Osteocyte (in vitro differentiated cells): ENCODE data around the gene PLEKHH3. TPM values are rescaled to one million over a fixed set of nuclear protein-coding genes. Genes with fewer than 3 reads are reported as not detected.

ENCODE experiments used
- DNase-seq: peaks from one replicate; pipeline ENCODE4 v3.0.0; 2021; ENCODE audit warnings: mixed read lengths; ENCODE audit not compliant: unreplicated experiment; ENCODE audit errors: extremely low spot score
- H3K27ac Mint-ChIP-seq: one replicate; pipeline ENCODE4 v1.8.0; 2021; ENCODE audit warnings: mild to moderate bottlenecking, mixed read lengths; ENCODE audit not compliant: unreplicated experiment
- H3K27me3 Mint-ChIP-seq: one replicate; pipeline ENCODE4 v1.8.0; 2021; ENCODE audit warnings: mixed read lengths; ENCODE audit not compliant: unreplicated experiment
- H3K36me3 Mint-ChIP-seq: one replicate; pipeline ENCODE4 v1.8.0; 2021; ENCODE audit warnings: mixed read lengths; ENCODE audit not compliant: unreplicated experiment
- H3K4me1 Mint-ChIP-seq: one replicate; pipeline ENCODE4 v1.8.0; 2021; ENCODE audit warnings: mixed read lengths; ENCODE audit not compliant: unreplicated experiment
- H3K4me3 Mint-ChIP-seq: one replicate; pipeline ENCODE4 v1.8.0; 2021; ENCODE audit warnings: mild to moderate bottlenecking, moderate library complexity, mixed read lengths; ENCODE audit not compliant: unreplicated experiment
- H3K9me3 Mint-ChIP-seq: one replicate; pipeline ENCODE4 v1.8.0; 2021; ENCODE audit warnings: mixed read lengths; ENCODE audit not compliant: unreplicated experiment
- CTCF ChIP-seq: fragments of 200-600 bp; sonication (generic); IDR thresholded peaks from 2 replicates; pipeline ENCODE4 v1.5.0; 2021; ENCODE audit warnings: antibody characterized with exemption, mild to moderate bottlenecking, moderate library complexity
- total RNA-seq: library from RNA; stranded (reverse); gene quantifications from 2 replicates; pipeline ENCODE4 v1.2.1, GENCODE V29; 2021

The PLEKHH3 gene
- total RNA-seq, 1 donor from 2014 or later = 28.9 TPM

DNA sequence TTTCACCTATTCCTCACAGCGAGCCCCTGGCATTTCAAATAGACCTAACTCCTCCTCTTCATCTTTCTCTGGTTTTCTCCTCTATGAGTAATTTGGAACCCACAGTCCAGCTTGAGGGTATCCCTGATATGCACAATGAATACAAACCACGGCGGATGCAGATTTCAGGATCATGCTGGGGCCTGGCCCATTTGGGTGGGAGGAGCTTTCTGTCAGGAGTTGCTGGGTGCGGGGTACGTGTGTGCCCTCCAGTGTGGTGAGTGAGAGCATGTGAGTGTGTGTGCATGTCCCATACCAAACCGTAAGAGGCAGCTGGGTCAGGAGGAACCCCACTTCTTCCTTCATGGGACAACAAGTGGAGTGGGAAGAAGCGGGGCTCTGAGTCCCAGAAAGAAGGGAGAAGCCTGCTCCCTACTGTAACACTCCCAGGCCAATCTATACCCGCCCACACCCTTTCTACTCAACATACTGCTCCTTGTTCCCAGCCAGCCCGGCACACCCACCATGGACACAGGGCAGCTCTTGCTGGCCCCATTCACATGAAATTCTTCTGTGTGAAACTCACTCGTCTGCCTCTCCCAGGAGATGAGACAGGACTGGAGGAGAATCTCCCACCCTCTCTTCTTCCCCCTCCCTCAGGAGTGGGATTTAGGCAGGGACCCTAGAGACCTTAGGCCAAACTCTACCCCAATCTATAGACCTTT, 23.9 kb upstream of the PLEKHH3 start:
- Mint-ChIP-seq H3K9me3 (no peaks in the 10 kb centered on the region), H3K27me3 (no peaks in the 10 kb centered on the region), H3K4me3 (no peak overlapping the region), H3K36me3 (peaks cover 35% of the 10 kb centered on the region), H3K27ac (no peak overlapping the region), H3K4me1 (no peaks in the 10 kb centered on the region)
- no peak for TF ChIP-seq CTCF
- no peak for DNase-seq

- Mint-ChIP-seq H3K36me3 (peaks cover 32% of the 10 kb centered on the region), H3K27ac (no peak overlapping the region), H3K4me1 (no peaks in the 10 kb centered on the region), H3K4me3 (no peak overlapping the region), H3K9me3 (no peaks in the 10 kb centered on the region), H3K27me3 (no peaks in the 10 kb centered on the region)
- no peak for DNase-seq
- no peak for TF ChIP-seq CTCF
These were observed 22.6 kb upstream of the PLEKHH3 start for GRCh38 chr17:42699415-42699740.

- H3K4me1 Mint-ChIP-seq = no peaks in the 10 kb centered on the region
- no peak for DNase-seq
- peaks cover 29% of the 10 kb centered on the region for H3K36me3 Mint-ChIP-seq
These were observed 22.1 kb upstream of the PLEKHH3 start for GRCh38 chr17:42698736-42699414.

DNA sequence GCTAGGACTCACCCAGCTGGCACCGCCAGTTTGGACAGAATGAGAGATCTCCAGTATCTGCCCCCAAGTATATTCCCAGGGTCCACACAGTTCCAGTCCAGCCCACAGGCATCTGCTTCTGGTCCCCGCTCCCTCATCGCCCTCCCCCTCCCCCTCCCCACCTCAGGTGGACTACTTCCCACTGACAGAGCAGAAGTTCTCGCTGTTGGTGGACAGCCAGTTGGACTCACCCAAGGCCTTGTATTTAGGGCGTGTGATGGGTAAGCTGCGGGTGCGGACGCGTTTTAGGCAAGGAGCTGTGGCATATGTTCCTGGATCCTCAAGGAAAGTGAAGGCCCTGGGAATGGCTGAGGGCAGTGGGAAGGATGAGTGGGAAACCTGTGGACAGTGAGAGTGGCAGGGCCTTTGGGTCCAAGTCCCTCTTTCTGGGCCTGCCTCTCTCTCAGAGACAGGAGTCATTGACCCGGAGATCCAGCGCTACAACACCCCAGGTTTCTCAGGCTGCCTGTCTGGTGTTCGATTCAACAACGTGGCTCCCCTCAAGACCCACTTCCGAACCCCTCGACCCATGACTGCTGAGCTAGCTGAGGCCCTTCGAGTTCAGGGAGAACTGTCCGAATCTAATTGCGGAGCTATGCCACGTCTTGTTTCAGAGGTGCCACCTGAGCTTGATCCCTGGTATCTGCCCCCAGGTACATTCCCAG, 20.5 kb upstream of the PLEKHH3 start:
- no peak for TF ChIP-seq CTCF

More at GRCh38 chr17:42698736-42699414, 22.1 kb upstream of the PLEKHH3 start:
- H3K27me3 Mint-ChIP-seq = no peaks in the 10 kb centered on the region
- TF ChIP-seq CTCF = no peak
- H3K4me3 Mint-ChIP-seq = no peak overlapping the region
- no peaks in the 10 kb centered on the region for H3K9me3 Mint-ChIP-seq
- no peak overlapping the region for H3K27ac Mint-ChIP-seq

DNA sequence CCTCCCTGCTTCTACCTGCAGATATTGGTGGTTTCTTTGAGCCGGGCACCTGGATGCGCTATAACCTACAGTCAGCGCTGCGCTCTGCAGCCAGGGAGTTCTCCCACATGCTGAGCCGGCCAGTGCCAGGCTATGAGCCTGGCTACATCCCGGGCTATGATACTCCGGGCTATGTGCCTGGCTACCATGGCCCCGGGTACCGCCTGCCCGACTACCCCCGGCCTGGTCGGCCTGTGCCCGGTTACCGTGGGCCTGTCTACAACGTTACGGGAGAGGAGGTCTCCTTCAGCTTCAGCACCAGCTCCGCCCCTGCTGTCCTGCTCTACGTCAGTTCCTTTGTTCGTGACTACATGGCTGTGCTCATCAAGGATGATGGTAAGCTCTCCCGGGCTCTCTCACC, 18.7 kb upstream of the PLEKHH3 start:
- H3K4me1 Mint-ChIP-seq = no peaks in the 10 kb centered on the region
- H3K27ac Mint-ChIP-seq = no peak overlapping the region
- TF ChIP-seq CTCF = no peak
- H3K36me3 Mint-ChIP-seq = peaks cover 20% of the 10 kb centered on the region
- no peak for DNase-seq
- no peaks in the 10 kb centered on the region for H3K27me3 Mint-ChIP-seq
- H3K4me3 Mint-ChIP-seq = no peak overlapping the region
- H3K9me3 Mint-ChIP-seq = no peaks in the 10 kb centered on the region

More for the DNA sequence above, 20.5 kb upstream of the PLEKHH3 start:
- Mint-ChIP-seq H3K9me3 (no peaks in the 10 kb centered on the region), H3K27me3 (no peaks in the 10 kb centered on the region), H3K36me3 (peaks cover 18% of the 10 kb centered on the region), H3K27ac (no peak overlapping the region), H3K4me1 (no peaks in the 10 kb centered on the region), H3K4me3 (no peak overlapping the region)
- DNase-seq = no peak
